ENCODE measurements around the gene TCTN1.
"Not testable (repeated sequence)": the region's sequence is repeated elsewhere in the genome, so short reads cannot be mapped to it uniquely, and the experiment has no call there.

The TCTN1 gene

GRCh38 chr12:110613771-110614684 is at the start of gene TCTN1:
Gene TCTN1 (plus strand): TSS chr12:110614129. CDS start chr12:110614183, 54 bp downstream.
- peak; percentile 84 for DNase-seq (ENCODE audit: low read depth, low spot score)

GRCh38 chr12:110564471-110564991 is 49.4 kb upstream of the TCTN1 start:
- no peak for DNase-seq (ENCODE audit: low read depth, low spot score)

GRCh38 chr12:110565894-110566871 is 47.7 kb upstream of the TCTN1 start:
- DNase-seq (ENCODE audit: low read depth, low spot score) = no peak

- no peak for DNase-seq (ENCODE audit: low read depth, low spot score)
Measured at GRCh38 chr12:110566993-110567392, 46.9 kb upstream of the TCTN1 start.

- DNase-seq (ENCODE audit: low read depth, low spot score) = no peak
Measured at GRCh38 chr12:110568752-110569151, 45.2 kb upstream of the TCTN1 start.

- DNase-seq (ENCODE audit: low read depth, low spot score) = not testable (repeated sequence)
Measured at GRCh38 chr12:110569838-110570237, 44.1 kb upstream of the TCTN1 start.

GRCh38 chr12:110570798-110571197 is 43.1 kb upstream of the TCTN1 start:
- DNase-seq (ENCODE audit: low read depth, low spot score) = not testable (repeated sequence)

- no peak for DNase-seq (ENCODE audit: low read depth, low spot score)
Measured at GRCh38 chr12:110574044-110574443, 39.9 kb upstream of the TCTN1 start.

- not testable (repeated sequence) for DNase-seq (ENCODE audit: low read depth, low spot score)
Measured at GRCh38 chr12:110574717-110575230, 39.2 kb upstream of the TCTN1 start.

GRCh38 chr12:110575326-110575725 is 38.6 kb upstream of the TCTN1 start:
- DNase-seq (ENCODE audit: low read depth, low spot score) = no peak

- DNase-seq (ENCODE audit: low read depth, low spot score) = no peak
Measured at GRCh38 chr12:110576504-110576903, 37.4 kb upstream of the TCTN1 start.

- no peak for DNase-seq (ENCODE audit: low read depth, low spot score)
Measured at GRCh38 chr12:110577864-110578693, 35.9 kb upstream of the TCTN1 start.

GRCh38 chr12:110578694-110579534 is 35.0 kb upstream of the TCTN1 start:
- no peak for DNase-seq (ENCODE audit: low read depth, low spot score)

GRCh38 chr12:110579535-110580253 is 34.2 kb upstream of the TCTN1 start:
- DNase-seq (ENCODE audit: low read depth, low spot score) = no peak

- DNase-seq (ENCODE audit: low read depth, low spot score) = no peak
Measured at GRCh38 chr12:110581931-110582275, 32.0 kb upstream of the TCTN1 start.

GRCh38 chr12:110582276-110583136 is 31.4 kb upstream of the TCTN1 start:
- DNase-seq (ENCODE audit: low read depth, low spot score) = no peak

- peak; percentile 94 for DNase-seq (ENCODE audit: low read depth, low spot score)
Measured at GRCh38 chr12:110583137-110584059, 30.5 kb upstream of the TCTN1 start, which contains the start of gene PPTC7. Gene PPTC7 (minus strand): TSS chr12:110583318. CDS start chr12:110583031, 287 bp downstream.

Data from iPS DF 19.7 (cell line).